Jurkat, Clone E6-1 (cell line): Measurements from ENCODE around the gene ZNF91.
"Not testable (repeated sequence)": the region's sequence is repeated elsewhere in the genome, so short reads cannot be mapped to it uniquely, and the experiment has no call there.

Source experiments
- DNase-seq: peaks from one replicate; pipeline ENCODE4 v3.0.0-alpha.2; 2011; ENCODE audit warnings: low read depth, low spot score
- H3K4me3 ChIP-seq: 2 replicates; pipeline ENCODE4 v1.5.1; 2011; ENCODE audit warnings: mild to moderate bottlenecking, low read length, control low read depth, moderate library complexity

Gene ZNF91

DNA sequence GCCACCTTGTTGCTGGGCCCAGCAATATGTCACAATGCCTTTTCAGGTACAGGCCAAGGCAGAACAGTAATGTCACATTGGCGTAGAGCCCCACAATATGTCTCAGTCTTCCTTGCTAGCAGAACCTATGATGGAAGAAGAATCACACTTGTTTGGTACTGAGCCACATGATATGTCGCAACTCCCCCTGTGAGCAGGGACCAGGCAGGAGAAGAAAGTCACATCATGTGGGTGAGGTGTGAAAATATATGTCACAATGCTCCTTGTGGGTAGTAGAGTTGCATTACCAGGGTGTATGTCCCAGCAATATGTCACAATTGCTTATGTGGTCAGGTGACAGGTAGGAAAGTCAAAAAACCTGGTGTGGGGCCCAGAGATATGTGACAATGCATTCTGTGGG lies 7.1 kb upstream of the ZNF91 start:
- H3K4me3 ChIP-seq, result no peak overlapping the region
- DNase-seq, result no peak

DNA sequence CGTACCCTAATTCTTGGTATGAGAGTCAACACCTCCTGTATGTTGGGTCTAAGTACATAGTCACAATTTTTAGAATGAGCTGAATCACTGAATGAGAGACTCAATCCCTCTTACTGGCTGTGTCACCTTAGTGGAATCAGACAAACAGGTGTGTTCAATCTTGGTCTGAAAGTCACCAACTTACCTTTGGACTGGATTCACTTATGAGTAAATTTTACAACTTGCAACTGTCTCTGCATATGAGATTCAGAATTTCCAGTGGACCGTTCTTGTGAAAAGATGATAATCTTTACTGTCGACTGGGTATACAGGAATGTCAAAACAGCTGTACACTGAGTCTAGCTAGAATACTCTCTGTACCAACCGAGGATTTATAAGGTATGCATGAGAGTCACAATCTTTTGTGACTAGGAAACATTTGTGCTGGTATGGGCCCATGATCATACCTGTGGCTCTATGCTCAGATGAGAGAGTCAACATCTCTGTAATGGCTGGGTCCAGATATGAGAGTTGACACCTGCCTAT lies 5.9 kb upstream of the ZNF91 start:
- DNase-seq, result no peak
- no peak overlapping the region for H3K4me3 ChIP-seq

DNA sequence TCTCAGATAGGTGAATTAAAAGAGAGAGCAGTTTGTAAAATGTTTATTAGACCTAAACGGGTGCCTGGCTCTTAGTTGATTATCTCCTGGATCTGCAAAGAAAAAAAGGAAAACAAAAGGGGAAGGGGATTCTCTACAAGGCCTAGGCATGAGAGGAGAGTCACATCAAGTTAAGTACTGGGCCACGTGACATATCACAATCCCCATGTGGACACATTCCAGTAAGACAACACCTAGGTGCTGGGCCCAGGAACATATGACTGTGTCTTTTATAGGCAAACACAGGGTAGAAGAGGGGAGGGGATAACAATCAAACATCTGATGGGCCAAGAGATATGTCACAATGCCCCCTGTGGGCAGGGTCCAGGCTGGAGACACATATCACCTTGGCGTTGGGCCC lies 4.2 kb upstream of the ZNF91 start:
- DNase-seq, result no peak
- no peak overlapping the region for H3K4me3 ChIP-seq

DNA sequence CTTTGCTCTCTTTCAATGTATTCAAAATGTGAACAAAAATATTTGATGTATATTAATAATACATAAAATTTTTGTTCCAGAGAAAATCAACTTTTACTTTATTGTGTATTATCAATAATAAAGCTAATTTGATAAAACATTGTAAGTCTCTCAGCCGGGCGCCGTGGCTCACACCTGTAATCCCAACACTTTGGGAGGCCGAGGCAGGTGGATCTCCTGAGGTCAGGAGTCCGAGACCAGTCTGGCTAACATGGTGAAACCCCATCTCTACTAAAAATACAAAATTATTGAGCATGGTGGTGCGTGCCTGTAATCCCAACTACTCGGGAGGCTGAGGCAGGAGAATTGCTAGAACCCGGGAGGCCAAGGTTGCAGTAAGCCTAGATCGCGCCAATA lies 449 bp upstream of the ZNF91 start:
- peak overlapping the region; percentile 90 for H3K4me3 ChIP-seq

DNA sequence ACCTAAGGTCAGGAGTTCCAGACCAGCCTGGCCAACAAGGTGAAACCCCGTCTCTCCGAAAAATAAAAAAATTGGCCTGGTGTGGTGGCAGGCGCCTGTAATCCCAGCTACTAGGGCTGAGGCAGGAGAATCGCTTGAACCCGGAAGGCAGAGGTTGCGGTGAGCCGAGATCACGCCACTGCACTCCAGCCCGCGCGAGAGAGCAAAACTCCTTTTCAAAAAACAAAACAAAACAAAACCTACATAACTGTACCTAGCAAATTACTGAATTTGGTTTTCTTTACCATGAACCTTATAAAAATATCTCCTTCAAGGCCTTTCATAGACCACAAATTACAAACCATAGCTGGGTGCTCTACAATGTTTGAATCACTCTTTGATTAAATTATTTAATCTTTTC lies 760 bp downstream of the ZNF91 start:
- DNase-seq, result no peak
- H3K4me3 ChIP-seq, result peak overlapping the region; percentile 90

More for the DNA sequence above, 449 bp upstream of the ZNF91 start:
- not testable (repeated sequence) for DNase-seq

DNA sequence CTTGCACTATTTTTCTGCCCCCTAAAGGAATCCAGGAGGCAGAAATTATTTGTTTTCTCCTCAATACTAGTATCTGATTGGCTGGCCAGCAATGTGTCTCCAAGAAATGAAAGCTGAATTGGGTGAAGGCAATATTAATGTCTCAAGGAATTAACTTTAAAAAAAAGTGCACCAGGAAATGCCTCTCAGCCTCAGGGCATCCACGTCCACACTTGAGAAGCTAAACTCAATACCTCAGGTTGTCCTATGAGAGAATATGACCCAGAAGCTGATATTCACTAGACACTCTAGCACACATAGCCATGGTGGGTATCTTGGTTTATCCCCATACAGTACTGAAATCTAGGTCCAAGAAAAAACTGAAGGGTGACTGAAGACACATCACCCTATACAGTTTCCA lies 2.1 kb downstream of the ZNF91 start:
- DNase-seq, result no peak
- no peak overlapping the region for H3K4me3 ChIP-seq

DNA sequence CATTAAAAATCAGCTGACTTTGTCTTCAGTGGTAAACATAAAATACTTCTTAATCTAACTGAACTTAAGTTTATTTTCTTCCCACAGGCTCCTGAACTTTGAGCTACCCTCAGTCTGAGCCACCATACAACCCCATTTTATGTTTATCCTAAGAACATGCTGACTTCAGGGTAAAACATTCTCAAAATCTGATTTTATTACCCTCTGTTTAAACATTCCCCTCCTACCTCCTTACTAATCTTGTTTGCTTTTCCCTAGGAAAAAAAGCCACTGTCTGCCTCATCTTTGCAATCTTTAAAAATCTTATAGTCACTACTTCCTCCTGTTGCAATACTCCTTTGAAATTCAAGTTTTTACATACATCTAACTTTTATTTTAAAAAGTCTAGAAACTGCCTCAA lies 4.0 kb downstream of the ZNF91 start:
- no peak overlapping the region for H3K4me3 ChIP-seq
- DNase-seq, result no peak

DNA sequence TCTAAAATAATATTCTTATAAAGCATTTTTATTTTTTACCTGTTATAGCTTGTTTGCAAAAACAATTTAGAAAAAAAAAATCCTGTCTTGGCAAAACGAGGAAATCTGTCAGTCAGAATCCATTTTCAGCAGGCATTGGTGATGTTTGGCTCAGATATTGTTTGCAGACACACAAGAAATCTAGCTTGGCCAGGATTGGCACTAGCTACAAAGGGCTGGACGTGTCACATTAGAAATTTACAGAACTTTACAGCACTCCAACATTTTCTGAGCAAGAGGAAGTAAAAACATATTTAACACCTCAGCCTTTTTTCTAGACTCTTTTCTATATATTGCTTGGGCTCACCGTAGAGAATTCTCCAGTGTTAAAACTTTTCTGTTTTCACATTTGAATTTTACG lies 9.9 kb downstream of the ZNF91 start:
- no peak for DNase-seq
- H3K4me3 ChIP-seq, result no peak overlapping the region

DNA sequence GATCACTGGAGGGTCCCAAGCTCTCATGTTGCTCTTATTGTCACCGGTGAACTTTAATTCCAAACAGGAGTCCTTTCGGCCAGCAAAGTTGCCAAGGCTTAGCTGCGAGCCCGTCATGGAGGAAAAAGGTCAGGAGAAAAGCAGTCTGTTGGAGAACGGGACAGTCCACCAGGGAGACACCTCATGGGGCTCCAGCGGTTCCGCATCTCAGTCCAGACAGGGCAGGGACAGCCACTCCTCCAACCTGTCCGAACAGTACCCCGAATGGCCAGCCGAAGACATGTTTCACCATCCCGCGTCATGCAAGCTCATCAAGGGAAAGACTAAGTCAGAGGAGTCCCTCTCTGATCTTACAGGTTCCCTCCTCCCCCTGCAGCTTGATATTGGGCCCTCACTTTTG lies 10.4 kb downstream of the ZNF91 start:
- no peak overlapping the region for H3K4me3 ChIP-seq
- DNase-seq, result no peak

DNA sequence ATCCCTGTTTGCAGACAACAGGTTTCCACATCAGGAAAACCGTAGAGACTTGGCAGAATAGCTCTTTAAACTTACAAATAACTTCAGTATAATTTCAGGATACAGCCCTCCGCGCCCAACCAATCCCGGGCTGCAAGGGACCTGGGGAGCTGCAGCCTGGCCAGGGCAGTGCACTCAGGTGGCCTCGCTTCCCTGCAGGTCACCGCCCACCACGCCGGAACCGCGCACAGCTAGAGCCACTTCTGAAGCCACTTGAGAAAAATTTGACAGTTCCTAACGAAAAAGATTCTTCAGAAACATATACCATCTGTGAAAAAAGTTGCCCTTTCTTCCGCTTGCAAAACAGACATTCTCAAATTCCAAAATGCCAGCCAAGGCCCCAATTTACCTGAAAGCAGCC lies 11.1 kb downstream of the ZNF91 start:
- DNase-seq, result no peak
- H3K4me3 ChIP-seq, result no peak overlapping the region

DNA sequence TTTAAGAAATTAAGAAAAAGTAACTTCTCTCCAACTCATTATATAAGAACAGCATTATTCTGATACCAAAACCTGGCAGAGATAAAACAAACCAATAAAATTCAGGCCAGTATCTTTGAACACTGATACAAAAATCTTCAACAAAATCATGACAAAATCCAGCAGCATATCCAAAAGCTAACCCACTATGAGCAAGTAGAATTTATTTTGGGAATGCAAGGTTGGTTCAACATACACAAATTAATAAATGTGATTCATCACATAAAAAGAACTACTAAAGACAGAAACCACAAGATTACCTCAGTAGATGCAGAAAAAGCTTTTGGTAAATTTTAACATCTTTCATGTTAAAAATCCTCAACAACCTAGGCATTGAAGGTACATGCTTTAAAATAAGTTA lies 12.3 kb downstream of the ZNF91 start:
- H3K4me3 ChIP-seq, result no peak overlapping the region
- no peak for DNase-seq

DNA sequence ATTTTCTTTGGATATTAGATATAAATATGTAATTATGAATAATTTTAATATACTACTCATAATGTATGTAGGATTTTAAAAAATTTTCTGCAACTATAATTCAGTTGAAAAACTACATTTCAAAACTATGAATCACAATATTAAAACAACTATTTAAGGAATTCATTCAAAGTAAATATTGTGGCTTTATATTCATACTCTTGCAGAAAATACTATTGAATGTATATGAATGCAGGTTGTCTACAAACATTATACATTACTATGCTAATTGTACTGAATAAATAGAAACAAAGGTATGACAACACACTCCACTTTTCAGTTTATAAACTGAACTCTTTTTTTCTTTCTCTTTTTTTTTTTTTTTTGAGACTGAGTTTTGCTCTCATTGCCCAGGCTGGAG lies 14.2 kb downstream of the ZNF91 start:
- no peak overlapping the region for H3K4me3 ChIP-seq
- no peak for DNase-seq

DNA sequence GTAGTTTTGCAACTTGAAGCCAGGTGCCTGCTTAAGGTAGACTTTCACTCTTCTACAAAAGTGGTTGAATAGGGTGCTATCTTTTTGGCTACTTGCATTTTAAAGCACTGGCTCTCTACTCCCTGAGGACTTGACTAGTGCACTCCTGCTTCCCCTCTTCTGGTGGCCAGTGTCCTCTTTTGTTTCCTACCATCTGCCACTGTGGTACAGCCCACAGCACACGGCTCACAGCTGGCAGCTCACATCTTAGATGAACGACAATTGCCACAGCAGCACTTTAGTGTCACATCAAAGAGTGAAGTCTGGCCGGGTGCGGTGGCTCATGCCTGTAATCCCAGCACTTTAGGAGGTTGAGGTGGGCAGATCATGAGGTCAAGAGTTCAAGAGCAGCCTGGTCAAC lies 15.6 kb downstream of the ZNF91 start:
- H3K4me3 ChIP-seq, result not testable (repeated sequence)
- DNase-seq, result peak; percentile 42

DNA sequence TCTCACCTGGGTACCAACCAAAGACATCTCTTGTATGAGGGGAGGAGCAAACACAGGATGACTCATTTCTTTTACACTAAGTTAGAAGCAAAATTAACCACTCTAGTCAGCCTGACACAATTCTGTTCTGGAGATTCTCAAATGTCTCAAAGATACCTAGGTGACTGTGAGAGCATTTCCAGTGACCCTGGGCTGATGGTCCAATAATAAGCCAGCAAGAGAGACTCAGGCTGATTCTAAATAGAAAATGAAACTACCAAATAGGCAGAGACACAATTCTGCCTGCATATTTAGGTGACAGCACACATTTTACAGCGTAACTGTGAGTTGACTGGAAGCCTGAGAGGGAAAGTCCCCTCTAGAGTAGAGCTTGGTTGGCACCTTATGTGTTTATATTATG lies 16.3 kb downstream of the ZNF91 start:
- H3K4me3 ChIP-seq, result no peak overlapping the region
- DNase-seq, result no peak

DNA sequence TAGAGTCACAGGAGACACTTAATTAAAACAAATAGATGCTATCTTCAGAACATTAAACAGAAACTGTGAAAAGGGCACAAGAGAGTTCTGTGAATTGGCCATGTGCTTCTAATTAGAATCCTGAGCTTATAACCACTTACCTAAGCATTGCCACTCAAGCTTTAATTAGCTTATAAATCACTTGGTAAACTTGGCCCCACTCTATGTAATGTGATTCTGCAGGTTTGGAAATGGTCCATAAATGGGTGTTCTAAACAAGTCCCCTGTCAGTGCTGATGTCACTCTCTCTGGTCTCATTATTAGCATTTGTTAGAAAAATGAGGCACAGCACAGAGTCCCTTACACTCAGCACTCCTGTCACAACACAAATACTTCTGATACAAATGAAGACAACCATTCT lies 18.0 kb downstream of the ZNF91 start:
- no peak for DNase-seq
- H3K4me3 ChIP-seq, result no peak overlapping the region

DNA sequence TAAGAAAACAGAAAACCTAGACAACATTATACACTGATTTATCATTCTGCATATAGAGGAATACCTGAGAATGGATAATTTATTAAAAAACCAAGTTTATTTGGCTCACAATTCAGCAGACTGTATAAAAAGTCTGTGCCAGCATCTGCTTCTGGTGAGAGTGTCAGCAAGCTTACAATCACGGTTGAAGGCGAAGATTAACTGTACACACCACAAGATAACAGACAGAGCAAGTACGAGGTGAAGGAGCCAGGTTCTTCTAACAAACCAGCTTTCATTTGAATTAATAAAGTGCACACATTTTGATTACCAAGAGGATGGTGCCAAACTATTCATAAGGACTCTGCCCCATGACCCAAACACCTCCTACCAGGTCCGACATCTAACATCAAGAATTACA lies 28.8 kb downstream of the ZNF91 start:
- no peak overlapping the region for H3K4me3 ChIP-seq

DNA sequence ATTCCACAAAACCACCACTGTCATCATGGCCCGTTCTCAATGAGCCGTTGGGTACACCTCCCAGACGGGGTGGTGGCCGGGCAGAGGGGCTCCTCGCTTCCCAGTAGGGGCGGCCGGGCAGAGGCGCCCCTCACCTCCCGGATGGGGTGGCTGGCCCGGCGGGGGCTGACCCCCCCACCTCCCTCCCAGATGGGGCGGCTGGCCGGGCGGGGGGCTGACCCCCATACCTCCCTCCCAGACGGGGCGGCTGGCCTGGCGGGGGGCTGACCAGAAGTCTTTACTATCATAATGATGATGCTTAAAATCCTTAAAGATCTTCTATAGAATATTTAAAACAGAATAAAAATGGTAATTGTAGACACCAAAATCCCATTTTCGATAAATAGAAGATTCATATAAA lies 29.2 kb downstream of the ZNF91 start:
- not testable (repeated sequence) for DNase-seq, H3K4me3 ChIP-seq

More for the DNA sequence above, 28.8 kb downstream of the ZNF91 start:
- DNase-seq, result no peak

DNA sequence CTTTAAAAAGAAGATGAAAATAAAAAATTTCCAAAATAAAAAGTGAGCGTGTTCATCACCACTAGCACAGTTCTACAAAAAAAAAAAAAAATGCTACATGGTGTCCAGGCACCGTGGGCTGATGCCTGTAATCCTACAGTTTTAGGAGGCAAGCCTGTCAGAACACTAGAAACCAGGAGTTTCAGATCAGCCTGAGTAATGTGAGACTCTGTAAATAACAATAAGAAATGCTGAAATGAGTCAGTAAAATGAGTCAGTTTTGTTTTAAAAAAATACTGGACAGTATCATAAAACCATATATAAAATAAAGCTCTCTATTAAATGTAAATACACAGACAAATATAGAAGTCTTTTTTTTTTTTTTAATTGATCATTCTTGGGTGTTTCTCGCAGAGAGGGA lies 30.0 kb downstream of the ZNF91 start:
- DNase-seq, result no peak
- no peak overlapping the region for H3K4me3 ChIP-seq

DNA sequence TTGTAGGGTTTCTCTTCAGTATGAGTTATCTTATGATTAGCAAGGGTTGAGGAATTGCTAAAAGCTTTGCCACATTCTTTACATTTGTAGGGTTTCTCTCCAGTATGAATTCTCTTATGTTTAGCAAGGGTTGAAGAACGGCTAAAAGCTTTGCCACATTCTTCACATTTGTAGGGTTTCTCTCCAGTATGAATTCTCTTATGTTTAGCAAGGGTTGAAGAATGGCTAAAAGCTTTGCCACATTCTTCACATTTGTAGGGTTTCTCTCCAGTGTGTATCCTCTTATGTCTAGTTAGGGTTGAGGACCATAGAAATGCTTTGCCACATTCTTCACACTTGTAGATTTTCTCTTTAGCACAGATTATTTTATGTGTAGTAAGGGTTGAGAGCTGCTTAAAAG lies 33.4 kb downstream of the ZNF91 start:
- DNase-seq, H3K4me3 ChIP-seq: not testable (repeated sequence)

DNA sequence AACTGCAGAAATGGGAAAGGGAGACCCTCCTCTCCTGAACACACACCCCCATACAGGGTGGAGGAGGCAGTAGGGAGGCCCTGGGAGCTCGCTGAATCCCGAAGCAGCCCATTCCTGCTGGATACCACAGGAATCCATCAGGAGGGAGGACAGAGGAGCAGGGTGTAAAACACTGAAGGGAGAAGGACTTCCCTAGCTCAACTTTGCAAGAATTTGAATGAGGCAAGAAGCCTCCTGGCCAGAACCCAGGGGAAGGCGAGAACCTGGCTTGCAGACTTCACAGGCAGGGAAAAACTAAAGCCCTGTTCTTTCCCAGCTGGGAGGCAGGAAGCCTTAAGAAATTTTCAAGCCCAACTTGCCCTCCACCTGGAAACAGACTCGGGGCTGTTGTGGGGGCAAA lies 43.5 kb downstream of the ZNF91 start:
- no peak overlapping the region for H3K4me3 ChIP-seq
- DNase-seq, result no peak

DNA sequence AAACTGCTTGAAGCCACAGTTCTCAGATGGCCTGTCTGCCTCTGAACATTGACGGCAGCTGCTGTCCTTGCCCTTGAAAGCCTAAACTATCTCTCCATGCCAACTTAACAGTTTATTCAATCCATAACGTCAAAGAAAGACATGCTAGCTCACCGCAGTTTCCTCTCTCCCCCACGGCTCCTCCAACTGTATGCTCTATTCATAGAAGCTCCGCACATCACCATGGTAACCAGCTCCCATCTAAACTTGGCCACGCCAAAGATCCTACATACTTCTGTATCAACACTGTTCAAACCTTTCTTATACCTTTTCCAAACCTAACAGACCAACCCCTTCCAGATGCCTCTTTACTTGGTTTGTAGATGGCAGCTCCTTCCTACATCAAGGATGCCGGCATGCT lies 48.6 kb downstream of the ZNF91 start:
- no peak for DNase-seq
- H3K4me3 ChIP-seq, result no peak overlapping the region

DNA sequence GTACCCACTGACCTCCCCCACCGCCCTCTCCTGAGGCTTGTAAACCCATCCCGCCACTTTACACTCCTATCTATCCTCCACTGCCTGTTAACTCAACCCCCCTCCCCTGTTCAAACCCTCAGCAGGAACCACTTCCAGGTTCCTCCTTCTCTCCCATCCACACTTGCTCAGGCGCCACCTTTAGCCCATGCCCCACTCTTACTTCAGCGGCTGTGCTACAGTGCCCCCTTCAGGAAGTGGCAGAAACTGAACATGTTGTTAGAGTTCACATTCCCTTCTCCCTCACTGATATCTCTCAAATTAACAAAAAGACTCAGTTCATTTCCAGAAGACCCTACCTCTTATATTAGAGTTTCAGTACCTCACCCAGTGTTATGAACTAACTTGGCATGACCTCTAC lies 49.4 kb downstream of the ZNF91 start:
- H3K4me3 ChIP-seq, result no peak overlapping the region
- DNase-seq, result no peak
